K562 (cell line): ENCODE measurements around the gene B4GALT1. TPM values are rescaled to one million over a fixed set of nuclear protein-coding genes. Genes with fewer than 3 reads are reported as not detected.

Source experiments
- ATAC-seq: fragments of 200-7000 bp; cut with Tn5 transposase; 3 replicates; pipeline ENCODE4 v1.9.1; 2020; ENCODE audit warnings: moderate library complexity
- BruUV-seq: library from RNA; stranded (reverse); fragments of 400-500 nt; replicated peaks from 2 replicates; lab custom pipeline; 2021; lab: Mats Ljungman, UMichigan
- CTCF ChIA-PET: fragments of 300-600 bp; formaldehyde crosslinking; extraction: SDS; loops from one replicate; lab custom pipeline; 2021; ENCODE audit warnings: low intra/inter-chr PET ratio; lab: Yijun Ruan, JAX
- POLR2A ChIA-PET: fragments of 300-600, 350-650 bp; sonication (Branson Sonifier 250); formaldehyde crosslinking; extraction: SDS; loops from one replicate; lab custom pipeline; 2021; ENCODE audit warnings: antibody characterized with exemption, inconsistent platforms; lab: Yijun Ruan, JAX
- DNase-seq, 4 experiments: peaks; one replicate each; pipeline versions ENCODE4 v3.0.0 to v3.0.0-alpha.2; 2011 to 2018; ENCODE audit warnings: low spot score in 3 of 4, mixed read lengths in 3 of 4; ENCODE audit errors: extremely low read depth in 1 of 4
- FAIRE-seq: peaks from 2 replicates; lab custom pipeline; 2011; peaks lifted over from hg19 to GRCh38; lab: Jason Lieb, UNC
- H2AFZ ChIP-seq: 2 replicates; pipeline ENCODE4 v1.6.0; 2011; ENCODE audit warnings: low read depth, low read length, control low read depth, inconsistent platforms
- H3K27ac ChIP-seq: fragments of 200-600 bp; 3 replicates; pipeline ENCODE4 v1.8.0; 2011; ENCODE audit warnings: low read depth, mild to moderate bottlenecking, control low read depth, inconsistent platforms, low read length, moderate library complexity, mixed read lengths; ENCODE audit errors: extremely low read depth
- H3K27me3 ChIP-seq, 2 experiments: fragments of 300-600 bp in 1 of 2; 2 replicates in 1 of 2; 3 replicates in 1 of 2; pipeline versions ENCODE4 v1.6.0 to v1.8.0; 2011; ENCODE audit warnings: inconsistent platforms in 2 of 2, low read length in 2 of 2, mild to moderate bottlenecking in 1 of 2, mixed read lengths in 1 of 2, moderate library complexity in 1 of 2; ENCODE audit not compliant: control insufficient read depth in 2 of 2, insufficient read depth in 2 of 2
- H3K36me3 ChIP-seq: fragments of 300-600 bp; 3 replicates; pipeline ENCODE4 v1.8.0; 2011; ENCODE audit warnings: mild to moderate bottlenecking, low read length, inconsistent platforms; ENCODE audit not compliant: control insufficient read depth, insufficient read depth
- H3K4me1 ChIP-seq, 2 experiments: fragments of 200-600 bp in 1 of 2; replicated peaks in 1 of 2; 2 replicates in 1 of 2; 3 replicates in 1 of 2; pipeline versions ENCODE4 v1.5.1 to v1.8.0; 2011; ENCODE audit warnings: inconsistent platforms in 2 of 2, low read length in 2 of 2, mild to moderate bottlenecking in 1 of 2, mixed read lengths in 1 of 2, moderate library complexity in 1 of 2; ENCODE audit not compliant: control insufficient read depth in 2 of 2, insufficient read depth in 2 of 2
- H3K4me2 ChIP-seq: 2 replicates; pipeline ENCODE4 v1.6.1; 2011; ENCODE audit warnings: low read length, control low read depth, inconsistent platforms, mixed read lengths; ENCODE audit not compliant: insufficient read depth
- H3K4me3 ChIP-seq: fragments of 200-600 bp; sonication (generic), shearing (Covaris generic); 2 replicates; pipeline ENCODE4 v1.5.1; 2016; ENCODE audit warnings: control low read depth, inconsistent platforms
- H3K79me2 ChIP-seq: fragments of 200-600 bp; 3 replicates; pipeline ENCODE4 v1.8.0; 2011; ENCODE audit warnings: low read length, inconsistent platforms; ENCODE audit not compliant: control insufficient read depth, insufficient read depth
- H3K9ac ChIP-seq, 2 experiments: 2 replicates each; pipeline versions ENCODE4 v1.6.0 to v1.6.1; 2011; ENCODE audit warnings: low read depth in 2 of 2, low read length in 2 of 2, control low read depth in 1 of 2, inconsistent platforms in 1 of 2, mild to moderate bottlenecking in 1 of 2, mixed read lengths in 1 of 2; ENCODE audit not compliant: insufficient read depth in 1 of 2
- H3K9me1 ChIP-seq: one replicate; pipeline ENCODE4 v1.6.0; 2011; ENCODE audit warnings: inconsistent platforms, mild to moderate bottlenecking, low read length, moderate library complexity; ENCODE audit not compliant: control insufficient read depth, insufficient read depth
- H3K9me3 ChIP-seq: replicated peaks from 2 replicates; pipeline ENCODE4 v1.5.1; 2011; ENCODE audit warnings: low read depth, low read length, inconsistent platforms; ENCODE audit not compliant: control insufficient read depth, insufficient read depth
- H4K20me1 ChIP-seq: replicated peaks from 2 replicates; pipeline ENCODE4 v1.6.1; 2011; ENCODE audit warnings: low read length, inconsistent platforms, mixed read lengths; ENCODE audit not compliant: control insufficient read depth, insufficient read depth
- EP400 ChIP-seq: fragments of 450-650 bp; IDR thresholded peaks from 2 replicates; pipeline ENCODE4 v1.6.1; 2017; ENCODE audit warnings: antibody characterized with exemption, mild to moderate bottlenecking, moderate library complexity
- FOSL1 ChIP-seq: fragments of 200-800 bp; sonication (Bioruptor generic); conservative IDR thresholded peaks from 2 replicates; pipeline ENCODE4 v1.6.1; 2016; ENCODE audit warnings: missing genetic modification characterization, missing compliant biosample characterization
- JUN ChIP-seq, 2 experiments: sonication (generic) in 1 of 2; formaldehyde crosslinking in 1 of 2; IDR thresholded peaks; 2 replicates each; pipeline versions ENCODE4 v1.6.1 to v1.8.0; 2012 to 2022; ENCODE audit warnings: borderline replicate concordance in 2 of 2, mild to moderate bottlenecking in 2 of 2, improper control_type of control experiment in 1 of 2, low read depth in 1 of 2, low read length in 1 of 2, missing genetic modification reagents in 1 of 2
- JUND ChIP-seq, 2 experiments: IDR thresholded peaks; 2 replicates in 1 of 2; 3 replicates in 1 of 2; pipeline ENCODE4 v1.6.1; 2011; ENCODE audit warnings: borderline replicate concordance in 2 of 2, low read depth in 2 of 2, low read length in 2 of 2, improper control_type of control experiment in 1 of 2, missing biosample characterization in 1 of 2, missing genetic modification characterization in 1 of 2, missing genetic modification reagents in 1 of 2
- KDM1A ChIP-seq, 2 experiments: fragments of 450-650 bp; IDR thresholded peaks; 2 replicates each; pipeline ENCODE4 v1.6.1; 2016; ENCODE audit warnings: mild to moderate bottlenecking in 2 of 2
- SFPQ ChIP-seq: fragments of 200-400 bp; formaldehyde crosslinking; IDR thresholded peaks from 2 replicates; pipeline ENCODE4 v1.6.1; 2017; ENCODE audit warnings: mild to moderate bottlenecking, low read depth, low read length, moderate library complexity
- SIN3A ChIP-seq, 2 experiments: fragments of 150-350 bp in 1 of 2; IDR thresholded peaks; 2 replicates each; pipeline ENCODE4 v1.6.1; 2011 to 2016; ENCODE audit warnings: borderline replicate concordance in 2 of 2, low read depth in 2 of 2, low read length in 2 of 2, mild to moderate bottlenecking in 2 of 2, moderate library complexity in 2 of 2; ENCODE audit not compliant: control insufficient read depth in 1 of 2
- SMAD3 ChIP-seq: fragments of 450-650 bp; formaldehyde crosslinking; conservative IDR thresholded peaks from 2 replicates; pipeline ENCODE4 v1.4.0; 2020; ENCODE audit warnings: mild to moderate bottlenecking
- ZNF512 ChIP-seq: IDR thresholded peaks from 2 replicates; pipeline ENCODE4 v1.6.1; 2016; ENCODE audit warnings: missing genetic modification characterization, missing compliant biosample characterization
- WGBS: fragments of 100-300 bp; shearing (Covaris generic); methylation state at CpG from one replicate; pipeline ENCODE4 v1.1.6; 2016; ENCODE audit warnings: low coverage, mixed read lengths; ENCODE audit not compliant: insufficient coverage; ENCODE audit errors: missing lambda C conversion rate; 5-methylcytosine and 5-hydroxymethylcytosine counted together
- in situ Hi-C: fragments of 300-500 bp; cut with MboI; formaldehyde crosslinking; loops from 4 replicates; pipeline ENCODE4 v1.15.0; 2018; ENCODE audit warnings: inconsistent platforms, mixed read lengths
- intact Hi-C: fragments of 100-400 bp; cut with micrococcal nuclease; formaldehyde crosslinking; loops from 2 replicates; pipeline ENCODE4 v1.14.2; 2022
- polyA plus RNA-seq, 8 experiments: library from polyadenylated mRNA; depleted of rRNA in 4 of 8; stranded (reverse) in 5 of 8; unstranded in 3 of 8; fragments of >200 nt; fragmentation: Nextera tagmentation in 2 of 8; fragmentation: Illumina TruSeq in 1 of 8; extraction: Ambion mirVana in 2 of 8; extraction: Trizol in 1 of 8; gene quantifications; 2 replicates each; pipeline versions ENCODE4 v1.2.1 to v1.2.3, GENCODE V29; 2011 to 2014; ENCODE audit warnings: inconsistent platforms in 1 of 8, missing spikeins in 1 of 8
- total RNA-seq, 7 experiments: library from RNA; depleted of rRNA in 6 of 7; stranded (reverse); fragments of >200 nt in 6 of 7; fragmentation: Illumina TruSeq in 2 of 7; extraction: Trizol in 2 of 7; gene quantifications; 2 replicates each; pipeline versions ENCODE4 v1.2.1 to v1.2.3, GENCODE V29; 2011 to 2021; ENCODE audit warnings: low replicate concordance in 1 of 7
- TF ChIP-seq, protein P1 (sequence below), 2 experiments: fragments of 450-650 bp in 1 of 2; sonication (generic) in 1 of 2; formaldehyde crosslinking in 1 of 2; IDR thresholded peaks in 1 of 2; conservative IDR thresholded peaks in 1 of 2; 2 replicates each; pipeline versions ENCODE4 v1.6.1 to v1.8.1; 2016 to 2023; ENCODE audit warnings: mild to moderate bottlenecking in 2 of 2, moderate library complexity in 2 of 2, inconsistent platforms in 1 of 2, missing genetic modification reagents in 1 of 2

Gene B4GALT1
- total and polyA plus RNA-seq, 9 of the 15 experiments (the other 6 are each of a cell fraction or from before 2014, with no cell fraction given) = 4.1 to 26.8 (median 7.1) TPM

DNA sequence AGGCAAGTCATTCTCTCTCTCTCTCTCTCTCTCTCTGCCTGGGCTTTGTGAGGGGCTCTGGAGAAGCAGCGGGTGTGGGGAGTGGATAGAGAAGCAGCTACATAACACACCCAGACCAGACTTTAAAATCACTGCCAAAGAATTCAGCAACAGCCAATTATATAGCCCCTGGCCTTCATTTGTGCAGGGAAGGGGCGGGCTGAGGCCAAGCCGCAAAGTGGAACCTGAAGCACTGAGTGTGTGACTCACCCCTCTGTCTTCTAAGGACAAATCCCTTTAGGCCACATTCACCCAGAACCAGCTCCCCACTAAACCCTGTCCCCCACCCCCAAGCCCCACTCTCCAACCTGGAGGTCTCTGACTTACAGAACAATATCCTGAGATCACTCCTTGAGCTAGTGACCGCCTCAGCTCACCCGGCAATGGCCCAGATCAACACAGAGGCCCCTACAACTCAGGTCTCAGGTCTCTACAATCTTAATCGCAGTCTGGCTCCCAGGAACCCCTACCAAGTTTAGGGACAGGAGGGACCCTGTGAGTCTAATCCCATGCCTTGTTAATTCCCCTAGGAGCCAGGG, 6.0 kb downstream of the B4GALT1 start:
- BruUV-seq = no TSS peak
- Histone ChIP-seq H3K4me3 (no peak overlapping the region), H3K9me1 (no peaks in the 10 kb centered on the region), H3K79me2 (peaks cover 99% of the 10 kb centered on the region), H3K36me3 (no peaks in the 10 kb centered on the region; the same call in 2 of the 3 replicates), H3K27me3 (no peaks in the 10 kb centered on the region), H4K20me1 (peaks cover 37% of the 10 kb centered on the region), H2AFZ (no peak overlapping the region), H3K27ac (no peak overlapping the region; the same call in 2 of the 3 replicates), H3K4me1 (peaks cover 29 to 68% of the 10 kb centered on the region in 2 experiments), H3K9me3 (no peaks in the 10 kb centered on the region), H3K9ac (peak overlapping the region in 1 of 2 experiments; percentile 12; a peak in 1 of 4 replicates), H3K4me2 (no peak overlapping the region)
- no peak for FAIRE-seq
- DNase-seq = peak in 1 of 4 experiments; percentile 41
- intact Hi-C loops = no loop called here
- WGBS = 70% methylated on average over 4 of the region's 6 CpGs
- ATAC-seq = peak; percentile 26; the same call in 2 of the 3 replicates
- ChIA-PET CTCF (no interaction called here), POLR2A (interaction anchor here (0.6 to 2.9 kb wide), 4 partner anchors 10 to 136 kb away, joined by 4 to 14 read pairs (median 8); partner anchors contain the start of gene DNAJA1)
- in situ Hi-C loops = no loop called here
- TF ChIP-seq, protein P1, sequence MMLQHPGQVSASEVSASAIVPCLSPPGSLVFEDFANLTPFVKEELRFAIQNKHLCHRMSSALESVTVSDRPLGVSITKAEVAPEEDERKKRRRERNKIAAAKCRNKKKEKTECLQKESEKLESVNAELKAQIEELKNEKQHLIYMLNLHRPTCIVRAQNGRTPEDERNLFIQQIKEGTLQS (IDR thresholded peaks at IDR 0.05) = peak; percentile 54
- TF ChIP-seq, protein P1 (CRISPR knock-in tag; conservative IDR thresholded peaks at IDR 0.05) = no peak
- TF ChIP-seq SMAD3 (CRISPR knock-in tag) = no peak
- TF ChIP-seq SIN3A (IDR thresholded peaks at IDR 0.05; ENCODE audit: borderline replicate concordance in 2 of 2, control insufficient read depth in 1 of 2, low read depth in 2 of 2, low read length in 2 of 2) = no peak
- no peak for TF ChIP-seq SFPQ
- peak; percentile 59 for TF ChIP-seq JUND (IDR thresholded peaks at IDR 0.05; ENCODE audit: borderline replicate concordance, low read depth, low read length)
- TF ChIP-seq JUND (tag; IDR thresholded peaks at IDR 0.05; ENCODE audit: borderline replicate concordance, low read depth, low read length) = peak; percentile 15; the same call in 1 of the 3 replicates
- TF ChIP-seq EP400 = no peak
- TF ChIP-seq FOSL1 (tag) = peak; percentile 58; the same call in 1 of the 2 replicates
- TF ChIP-seq KDM1A (IDR thresholded peaks at IDR 0.05) = peak; percentile 54 to 70; a peak in 3 of 4 replicates
- no peak for TF ChIP-seq ZNF512 (tag)
- 0 out of 2 replicates have a peak, but pooled peaks have one; percentile 41 for TF ChIP-seq JUN (IDR thresholded peaks at IDR 0.05; ENCODE audit: borderline replicate concordance, low read depth, low read length)
- TF ChIP-seq JUN (CRISPR knock-in tag; IDR thresholded peaks at IDR 0.05; ENCODE audit: borderline replicate concordance) = no peak
